HG02798 (cell line): Measurements from ENCODE around the gene MINDY3.
"Not testable (repeated sequence)": the region's sequence is repeated elsewhere in the genome, so short reads cannot be mapped to it uniquely, and the experiment has no call there.

Experiments used
- ATAC-seq: cut with Tn5 transposase; IDR thresholded peaks from one replicate; pipeline ENCODE4 v1.9.1; 2021; ENCODE audit warnings: mild to moderate bottlenecking; ENCODE audit not compliant: unreplicated experiment, poor library complexity

MINDY3 gene

GRCh38 chr10:15859906-15860691, at the start of gene MINDY3:
Gene MINDY3, minus strand, starts transcription at chr10:15860507. Its CDS starts 208 bp downstream, at chr10:15860299.
- ATAC-seq, result peak; percentile 90

GRCh38 chr10:15901889-15902288, 41.6 kb upstream of the MINDY3 start:
- ATAC-seq, result no peak

GRCh38 chr10:15898046-15898445, 37.7 kb upstream of the MINDY3 start:
- ATAC-seq, result no peak

- no peak for ATAC-seq
These were observed 37.0 kb upstream of the MINDY3 start for GRCh38 chr10:15897287-15897686.

- ATAC-seq, result no peak
These were observed 36.3 kb upstream of the MINDY3 start for GRCh38 chr10:15896654-15897053.

GRCh38 chr10:15884447-15884846, 24.1 kb upstream of the MINDY3 start:
- ATAC-seq, result no peak

- no peak for ATAC-seq
These were observed 21.2 kb upstream of the MINDY3 start for GRCh38 chr10:15881542-15881941.

- no peak for ATAC-seq
These were observed 19.4 kb upstream of the MINDY3 start for GRCh38 chr10:15879663-15880062.

- ATAC-seq, result no peak
These were observed 18.8 kb upstream of the MINDY3 start for GRCh38 chr10:15879058-15879457.

GRCh38 chr10:15877836-15878576, 17.7 kb upstream of the MINDY3 start:
- ATAC-seq, result no peak

- not testable (repeated sequence) for ATAC-seq
These were observed 16.0 kb upstream of the MINDY3 start for GRCh38 chr10:15876274-15876673.

- not testable (repeated sequence) for ATAC-seq
These were observed 12.3 kb upstream of the MINDY3 start for GRCh38 chr10:15872645-15873044.

GRCh38 chr10:15871823-15872222, 11.5 kb upstream of the MINDY3 start:
- ATAC-seq, result no peak

GRCh38 chr10:15869935-15870334, 9.6 kb upstream of the MINDY3 start:
- ATAC-seq, result no peak

GRCh38 chr10:15868006-15868405, 7.7 kb upstream of the MINDY3 start:
- ATAC-seq, result no peak

GRCh38 chr10:15865304-15865703, 5.0 kb upstream of the MINDY3 start:
- ATAC-seq, result no peak

GRCh38 chr10:15864419-15864818, 4.1 kb upstream of the MINDY3 start:
- ATAC-seq, result no peak

- no peak for ATAC-seq
These were observed 3.4 kb upstream of the MINDY3 start for GRCh38 chr10:15863733-15864132.

GRCh38 chr10:15863323-15863722, 3.0 kb upstream of the MINDY3 start:
- no peak for ATAC-seq

GRCh38 chr10:15860692-15861201, 440 bp upstream of the MINDY3 start:
- no peak for ATAC-seq

GRCh38 chr10:15859509-15859905, 800 bp downstream of the MINDY3 start:
- peak; percentile 59 for ATAC-seq
